ENCODE data around the gene SLC17A2. TPM values are rescaled to one million over a fixed set of nuclear protein-coding genes. Genes with fewer than 3 reads are reported as not detected.

Gene SLC17A2
- total RNA-seq = not detected

DNA sequence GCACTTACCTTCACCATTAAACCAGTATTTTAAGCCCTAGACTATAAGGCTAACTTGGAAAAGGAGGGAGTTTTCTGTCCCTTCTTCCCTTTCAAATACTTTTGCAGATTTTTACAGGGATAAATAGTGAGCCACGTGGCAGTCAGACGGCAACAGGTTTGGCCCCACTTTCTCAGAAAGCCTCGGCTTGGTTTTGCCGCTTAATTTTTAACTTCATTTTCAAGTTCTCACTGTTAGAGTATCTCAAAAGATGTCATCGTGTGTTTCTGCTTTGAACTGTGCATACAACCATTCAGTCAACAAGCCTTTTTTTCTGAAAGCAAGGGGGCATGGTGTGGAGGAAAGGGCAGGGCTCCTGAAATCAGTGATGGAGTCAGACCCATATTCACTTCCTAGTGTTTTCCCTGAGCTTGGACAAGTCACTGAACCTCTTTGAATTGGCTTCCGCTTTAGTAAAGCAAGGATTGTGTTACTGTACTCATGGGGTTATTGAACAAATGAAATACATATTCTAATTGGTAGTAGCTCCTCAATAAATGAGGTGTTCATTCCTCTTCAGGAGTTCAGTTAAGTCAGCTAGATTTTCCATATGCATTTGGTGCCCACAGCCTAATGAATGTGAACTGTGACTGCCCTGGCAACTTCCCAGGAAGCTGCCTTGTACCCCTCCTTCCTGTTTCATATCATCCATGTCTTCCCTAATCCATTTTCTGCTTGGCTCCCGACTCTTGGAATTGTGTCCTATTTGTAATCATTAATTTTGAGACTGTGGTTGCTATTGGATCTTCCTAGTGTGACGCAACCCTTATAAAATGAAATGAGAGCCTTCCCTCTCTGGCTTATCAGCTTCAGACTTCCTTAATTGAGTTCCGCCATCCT, at the start of gene SLC17A2:
Gene SLC17A2 (minus strand): TSS at position 160 of the 879 bp plus-strand sequence. CDS start 4,895 bp downstream, outside the sequence.

DNA sequence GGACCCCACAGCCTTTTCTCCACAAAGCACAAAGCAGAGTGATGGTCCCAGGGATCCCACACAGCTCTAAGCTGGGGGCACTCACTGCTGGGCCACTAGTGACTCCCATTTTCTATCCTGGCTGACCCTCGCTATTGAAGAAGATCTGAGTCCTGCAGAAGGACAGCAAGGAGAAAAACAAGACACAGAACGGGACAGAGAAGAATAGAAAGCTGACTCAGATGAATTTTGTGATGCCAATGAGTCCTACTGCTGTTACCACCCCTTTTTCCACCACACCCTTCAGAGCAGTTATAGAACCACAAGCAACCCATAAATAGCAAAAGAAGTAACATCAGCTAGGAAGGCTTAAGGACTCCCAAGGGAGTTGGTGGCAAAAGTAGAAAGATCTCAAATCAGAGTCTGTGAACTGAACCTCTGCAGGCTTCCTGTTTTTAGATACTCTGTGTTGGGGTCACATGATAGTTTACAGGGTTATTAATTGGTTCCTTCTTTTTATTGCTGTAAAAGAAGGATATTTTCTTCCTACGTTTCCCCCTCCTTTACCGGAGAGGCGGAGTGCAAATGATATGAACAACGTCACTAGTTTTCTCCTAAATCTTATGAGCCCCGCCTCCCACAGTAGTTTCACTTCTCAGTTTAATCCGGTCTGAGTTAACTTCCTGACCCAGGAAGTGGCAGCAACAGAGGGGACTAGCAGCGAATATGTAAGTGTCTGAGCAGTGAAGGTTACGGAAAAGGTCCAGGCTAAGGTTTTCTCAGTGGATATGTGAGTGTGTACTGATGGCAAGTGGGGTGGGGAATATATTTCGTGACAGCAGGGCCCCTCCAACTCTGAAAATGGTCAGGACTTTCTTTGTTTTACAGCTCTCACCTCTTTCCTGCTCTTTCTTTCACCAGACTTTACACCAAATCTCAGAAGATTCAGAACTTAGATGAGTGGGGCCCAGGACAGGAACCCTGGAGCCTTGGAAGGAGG, 31.9 kb upstream of the SLC17A2 start, which contains the start of gene TRIM38:
Gene TRIM38 (plus strand): TSS at position 654 of the 979 bp plus-strand sequence. CDS start 3,721 bp downstream, outside the sequence.

DNA sequence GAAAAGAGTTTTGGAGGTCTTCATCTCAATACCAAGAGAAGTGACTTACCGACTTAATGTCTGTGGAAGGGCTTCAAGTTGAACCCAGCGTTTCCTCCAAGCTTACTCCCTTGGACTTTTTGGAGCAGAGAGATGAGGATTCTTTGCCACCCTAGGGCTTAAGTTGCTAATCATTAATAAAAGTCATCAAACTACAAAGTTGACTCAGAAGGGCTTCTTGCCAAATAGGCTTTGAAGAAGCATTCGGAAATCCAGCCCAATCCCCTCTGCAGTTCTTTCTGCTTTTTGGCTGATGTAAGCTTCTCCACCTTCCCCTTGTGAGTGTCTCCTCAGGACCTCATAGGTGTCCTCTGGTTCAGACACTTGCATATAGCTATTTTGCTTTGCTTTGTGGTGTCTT, 56.4 kb downstream of the SLC17A2 start, which contains the start of gene SLC17A3:
Gene SLC17A3 (minus strand): TSS at position 126 of the 400 bp plus-strand sequence. CDS start 5,856 bp downstream, outside the sequence.

Other genes with a start within 250 kb of the SLC17A2 start
- gene SLC17A4, start 175.9 kb downstream of the SLC17A2 start, total RNA-seq = not detected
- not detected for gene SLC17A1, start 98.6 kb downstream of the SLC17A2 start, total RNA-seq
- gene SLC17A3, start 56.4 kb downstream of the SLC17A2 start, total RNA-seq = not detected
- gene TRIM38, start 32.1 kb upstream of the SLC17A2 start, total RNA-seq = 0.92 TPM
- 1.6 TPM for gene HFE, start 156.7 kb upstream of the SLC17A2 start, total RNA-seq

Measured in diencephalon (tissue), 1 donor.